Esophagus muscularis mucosa (tissue), 4 donors: ENCODE data around the gene PIAS4. TPM values are rescaled to one million over a fixed set of nuclear protein-coding genes. Genes with fewer than 3 reads are reported as not detected.

ENCODE experiments used
- DNase-seq: peaks from one replicate; pipeline ENCODE4 v3.0.0-alpha.2; 2017; ENCODE audit errors: extremely low spot score
- H3K27ac ChIP-seq, 4 donors: fragments of 200-600 bp; sonication (generic); replicated peaks in 1 of 4; 1 replicate in 3 of 4; 2 replicates in 1 of 4; pipeline ENCODE4 v1.5.1; 2016 to 2019; ENCODE audit warnings: mild to moderate bottlenecking in 1 of 4
- H3K27me3 ChIP-seq, 4 donors: fragments of 200-600 bp; sonication (generic); one replicate each; pipeline versions ENCODE4 v1.5.1 to v1.6.0; 2016 to 2019
- H3K36me3 ChIP-seq, 4 donors: fragments of 200-600 bp; sonication (generic); one replicate each; pipeline ENCODE4 v1.5.1; 2016 to 2019
- H3K4me1 ChIP-seq, 4 donors: fragments of 200-600 bp; sonication (generic); one replicate each; pipeline ENCODE4 v1.5.1; 2016 to 2019
- H3K4me3 ChIP-seq, 4 donors: fragments of 200-600 bp; sonication (generic); 1 replicate in 2 of 4; 2 replicates in 2 of 4; pipeline ENCODE4 v1.5.1; 2016 to 2019; ENCODE audit warnings: mild to moderate bottlenecking in 4 of 4, moderate library complexity in 1 of 4
- H3K9me3 ChIP-seq, 4 donors: fragments of 200-600 bp; sonication (generic); 1 replicate in 3 of 4; 2 replicates in 1 of 4; pipeline ENCODE4 v1.5.1; 2016 to 2019
- EP300 ChIP-seq: sonication (generic); formaldehyde crosslinking; IDR thresholded peaks from one replicate; pipeline ENCODE4 v1.6.1; 2017; ENCODE audit warnings: antibody characterized with exemption
- POLR2A ChIP-seq: fragments of 450-650 bp; IDR thresholded peaks from one replicate; pipeline ENCODE4 v1.6.1; 2017; ENCODE audit warnings: antibody characterized with exemption, moderate library complexity, mild to moderate bottlenecking, low read depth
- POLR2AphosphoS5 ChIP-seq, 2 donors: sonication (generic); formaldehyde crosslinking; IDR thresholded peaks; one replicate each; pipeline ENCODE4 v1.6.1; 2017; ENCODE audit warnings: antibody characterized with exemption in 2 of 2
- WGBS: methylation state at CpG from one replicate; pipeline ENCODE4 v1.1.5; 2018; 5-methylcytosine and 5-hydroxymethylcytosine counted together
- intact Hi-C: fragments of 100-400 bp; cut with DNase I; formaldehyde crosslinking; loops from one replicate; pipeline ENCODE4 v1.15.1; 2023
- total RNA-seq, 4 donors: library from RNA; depleted of rRNA; stranded (reverse); fragments of >200 nt; gene quantifications; one replicate each; pipeline versions ENCODE4 v1.1.0 to v1.2.1, GENCODE V29; 2016
- TF ChIP-seq, protein P1 (sequence below), 3 experiments: fragments of 200-600 bp in 2 of 3; fragments of 450-650 bp in 1 of 3; sonication (generic) in 2 of 3; IDR thresholded peaks; one replicate each; pipeline ENCODE4 v1.5.1; 2017 to 2019; ENCODE audit warnings: antibody characterized with exemption in 3 of 3, mild to moderate bottlenecking in 2 of 3, moderate library complexity in 1 of 3

PIAS4 gene
- total RNA-seq, 4 donors from 2014 or later = 16.6 to 34.1 (median 24.8) TPM

DNA sequence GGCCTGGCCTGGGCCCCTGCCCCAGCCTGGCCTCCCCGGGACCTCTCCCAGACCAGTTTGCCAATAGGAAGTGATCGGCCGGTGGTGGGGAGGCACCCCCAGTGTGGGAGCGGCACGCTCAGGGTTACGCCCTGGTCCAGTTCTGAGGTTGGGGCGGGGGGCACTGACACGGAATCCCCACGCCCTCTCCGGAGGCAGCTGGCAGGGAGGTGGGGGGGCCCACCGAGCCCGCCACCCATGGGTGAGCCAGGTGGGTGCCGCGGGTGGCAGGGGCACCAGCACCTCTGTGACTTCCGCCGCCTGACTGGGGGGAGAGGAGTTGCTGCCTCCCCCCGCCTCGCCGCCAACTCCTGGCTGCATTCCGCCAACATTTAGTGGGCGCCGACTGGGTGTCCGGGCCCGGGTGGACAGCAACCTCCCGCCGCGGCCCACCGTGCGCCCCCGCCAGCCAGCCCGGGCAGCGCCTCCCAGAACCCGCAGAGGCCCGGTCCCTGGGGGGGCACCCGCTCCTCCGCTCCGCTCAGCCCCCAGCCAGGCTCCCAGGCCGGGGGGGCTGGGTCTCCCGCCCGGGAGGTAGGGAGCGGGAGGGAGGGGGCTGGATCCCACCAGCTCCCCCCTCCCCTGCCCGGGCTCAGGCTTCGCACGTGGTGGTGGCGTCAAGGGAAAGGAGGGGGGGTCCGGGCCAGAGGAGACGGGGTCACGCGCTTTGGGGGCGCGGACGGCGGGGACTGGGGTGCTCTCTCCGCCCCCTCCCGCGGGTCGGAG is 57.1 kb downstream of the PIAS4 start:
- WGBS = 0% methylated on average over 2 of the region's 57 CpGs
- peaks cover 43 to 66% (median 65%) of the 10 kb centered on the region in 4 donors for H3K4me1 ChIP-seq

GRCh38 chr19:4065430-4066175 is 58.1 kb downstream of the PIAS4 start:
- intact Hi-C loops = loop anchor here (5.0 kb wide), 1 partner anchor 57 kb away; the partner anchor contains the start of gene MAP2K2
- peak; percentile 99 for DNase-seq
- WGBS = no CpG with 5 or more reads among the region's 98 CpGs
- H3K27me3 ChIP-seq = no peaks in the 10 kb centered on the region
- peaks cover 0 to 9% (median 8%) of the 10 kb centered on the region in 4 donors for H3K36me3 ChIP-seq
- peaks cover 34 to 57% (median 55%) of the 10 kb centered on the region in 4 donors for H3K4me1 ChIP-seq
- peak overlapping the region; percentile 98 to 99 (median 99) for H3K27ac ChIP-seq
- TF ChIP-seq POLR2AphosphoS5 (IDR thresholded peaks at IDR 0.05) (peak in 1 of 2 donors; percentile 42), EP300 (no peak)
- no peaks in the 10 kb centered on the region for H3K9me3 ChIP-seq
- peak overlapping the region; percentile 90 to 100 (median 100) for H3K4me3 ChIP-seq

More for the DNA sequence above, 57.1 kb downstream of the PIAS4 start:
- TF ChIP-seq, protein P1, sequence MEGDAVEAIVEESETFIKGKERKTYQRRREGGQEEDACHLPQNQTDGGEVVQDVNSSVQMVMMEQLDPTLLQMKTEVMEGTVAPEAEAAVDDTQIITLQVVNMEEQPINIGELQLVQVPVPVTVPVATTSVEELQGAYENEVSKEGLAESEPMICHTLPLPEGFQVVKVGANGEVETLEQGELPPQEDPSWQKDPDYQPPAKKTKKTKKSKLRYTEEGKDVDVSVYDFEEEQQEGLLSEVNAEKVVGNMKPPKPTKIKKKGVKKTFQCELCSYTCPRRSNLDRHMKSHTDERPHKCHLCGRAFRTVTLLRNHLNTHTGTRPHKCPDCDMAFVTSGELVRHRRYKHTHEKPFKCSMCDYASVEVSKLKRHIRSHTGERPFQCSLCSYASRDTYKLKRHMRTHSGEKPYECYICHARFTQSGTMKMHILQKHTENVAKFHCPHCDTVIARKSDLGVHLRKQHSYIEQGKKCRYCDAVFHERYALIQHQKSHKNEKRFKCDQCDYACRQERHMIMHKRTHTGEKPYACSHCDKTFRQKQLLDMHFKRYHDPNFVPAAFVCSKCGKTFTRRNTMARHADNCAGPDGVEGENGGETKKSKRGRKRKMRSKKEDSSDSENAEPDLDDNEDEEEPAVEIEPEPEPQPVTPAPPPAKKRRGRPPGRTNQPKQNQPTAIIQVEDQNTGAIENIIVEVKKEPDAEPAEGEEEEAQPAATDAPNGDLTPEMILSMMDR (IDR thresholded peaks at IDR 0.05) = no peak
- TF ChIP-seq POLR2A (no peak), EP300 (no peak), POLR2AphosphoS5 (IDR thresholded peaks at IDR 0.05) (peak in 1 of 2 donors; percentile 13)
- Histone ChIP-seq H3K36me3 (peaks cover 0 to 9% (median 8%) of the 10 kb centered on the region in 4 donors), H3K4me3 (peak overlapping the region; percentile 90 to 100 (median 100)), H3K9me3 (no peaks in the 10 kb centered on the region), H3K27me3 (no peaks in the 10 kb centered on the region), H3K27ac (peak overlapping the region; percentile 97 to 99 (median 98))
- intact Hi-C loops = loop anchor here (5.0 kb wide), 1 partner anchor 58 kb away; the partner anchor contains the start of gene MAP2K2
- no peak for DNase-seq

- H3K4me3 ChIP-seq = peak overlapping the region; percentile 90 to 100 (median 100)
- no peak for DNase-seq
- intact Hi-C loops = loop anchor here (5.0 kb wide), 1 partner anchor 56 kb away; the partner anchor contains the start of gene MAP2K2
- H3K4me1 ChIP-seq = peaks cover 28 to 51% (median 49%) of the 10 kb centered on the region in 4 donors
- WGBS = no CpG with 5 or more reads among the region's 31 CpGs
- peak overlapping the region; percentile 98 to 99 (median 99) for H3K27ac ChIP-seq
- peaks cover 0 to 9% (median 8%) of the 10 kb centered on the region in 4 donors for H3K36me3 ChIP-seq
- H3K9me3 ChIP-seq = no peaks in the 10 kb centered on the region
- no peaks in the 10 kb centered on the region for H3K27me3 ChIP-seq
- TF ChIP-seq EP300 (no peak), POLR2A (no peak), POLR2AphosphoS5 (IDR thresholded peaks at IDR 0.05) (no peak)
- TF ChIP-seq, protein P1 (IDR thresholded peaks at IDR 0.05) = no peak
Observed at GRCh38 chr19:4066176-4066606, 58.7 kb downstream of the PIAS4 start.

GRCh38 chr19:4066682-4067395 is 59.3 kb downstream of the PIAS4 start, which contains the start of gene ZBTB7A:
TSS of gene ZBTB7A (minus strand) at chr19:4066899. CDS start at chr19:4055232, 11,667 bp downstream.
- 0% methylated on average over 4 of the region's 85 CpGs for WGBS
- peak within 1 kb of the TSS; percentile 98 to 99 (median 99) for H3K27ac ChIP-seq
- intact Hi-C loops = loop anchor here (5.0 kb wide), 1 partner anchor 55 kb away; the partner anchor contains the start of gene MAP2K2
- H3K9me3 ChIP-seq = no peaks in the 10 kb centered on the region
- H3K4me3 ChIP-seq = peak within 1 kb of the TSS; percentile 90 to 100 (median 100)
- peaks cover 21 to 45% (median 43%) of the 10 kb centered on the region in 4 donors for H3K4me1 ChIP-seq
- TF ChIP-seq POLR2AphosphoS5 (IDR thresholded peaks at IDR 0.05) = peak; percentile 72 to 74
- TF ChIP-seq, protein P1 (IDR thresholded peaks at IDR 0.05) = no peak
- H3K36me3 ChIP-seq = peaks cover 0 to 9% (median 8%) of the 10 kb centered on the region in 4 donors
- no peak for DNase-seq
- H3K27me3 ChIP-seq = no peaks in the 10 kb centered on the region
